ENCODE measurements around the gene IL1A. TPM values are rescaled to one million over a fixed set of nuclear protein-coding genes. Genes with fewer than 3 reads are reported as not detected.

IL1A gene
- total RNA-seq, 1 donor from 2014 or later = not detected

GRCh38 chr2:112791693-112792230, 7.5 kb upstream of the IL1A start:
- Mint-ChIP-seq H3K4me3 (ENCODE audit: unreplicated experiment) (no peak overlapping the region), H3K36me3 (ENCODE audit: unreplicated experiment) (peaks cover 2% of the 10 kb centered on the region), H3K9me3 (ENCODE audit: unreplicated experiment) (no peaks in the 10 kb centered on the region), H3K27me3 (ENCODE audit: unreplicated experiment) (peaks cover 2% of the 10 kb centered on the region), H3K27ac (ENCODE audit: unreplicated experiment) (no peak overlapping the region), H3K4me1 (ENCODE audit: low read depth, unreplicated experiment) (no peaks in the 10 kb centered on the region)
- TF ChIP-seq CTCF (IDR thresholded peaks at IDR 0.05; ENCODE audit: partially characterized antibody, unreplicated experiment) = no peak
- DNase-seq = no peak

- no peak for DNase-seq
- peaks cover 2% of the 10 kb centered on the region for H3K27me3 Mint-ChIP-seq (ENCODE audit: unreplicated experiment)
- H3K9me3 Mint-ChIP-seq (ENCODE audit: unreplicated experiment) = no peaks in the 10 kb centered on the region
- H3K4me1 Mint-ChIP-seq (ENCODE audit: low read depth, unreplicated experiment) = no peaks in the 10 kb centered on the region
- no peaks in the 10 kb centered on the region for H3K36me3 Mint-ChIP-seq (ENCODE audit: unreplicated experiment)
- no peak for TF ChIP-seq CTCF (IDR thresholded peaks at IDR 0.05; ENCODE audit: partially characterized antibody, unreplicated experiment)
- no peak overlapping the region for H3K4me3 Mint-ChIP-seq (ENCODE audit: unreplicated experiment)
- H3K27ac Mint-ChIP-seq (ENCODE audit: unreplicated experiment) = no peak overlapping the region
These were observed 6.7 kb upstream of the IL1A start for GRCh38 chr2:112791019-112791418.

DNA sequence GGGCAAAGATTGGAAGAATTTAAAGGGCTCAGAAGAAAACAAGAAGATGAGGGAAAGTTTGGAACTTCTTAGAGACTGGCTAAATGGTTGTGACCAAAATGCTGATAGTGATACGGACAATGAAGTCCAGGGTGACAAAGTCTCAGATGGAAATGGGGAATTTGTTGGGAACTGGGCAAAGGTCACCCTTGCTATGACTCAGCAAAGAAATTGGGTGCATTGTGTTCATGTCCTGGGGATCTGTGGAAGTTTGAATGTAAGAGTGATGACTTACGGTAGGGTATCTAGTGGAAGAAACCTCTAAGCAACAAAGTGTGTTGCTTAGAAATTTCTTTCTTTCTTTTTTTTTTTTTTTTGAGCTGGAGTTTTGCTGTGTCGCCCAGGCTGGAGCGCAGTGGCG, 6.0 kb upstream of the IL1A start:
- no peak for DNase-seq
- H3K27me3 Mint-ChIP-seq (ENCODE audit: unreplicated experiment) = peaks cover 2% of the 10 kb centered on the region
- H3K4me3 Mint-ChIP-seq (ENCODE audit: unreplicated experiment) = no peak overlapping the region
- H3K36me3 Mint-ChIP-seq (ENCODE audit: unreplicated experiment) = no peaks in the 10 kb centered on the region
- no peaks in the 10 kb centered on the region for H3K4me1 Mint-ChIP-seq (ENCODE audit: low read depth, unreplicated experiment)
- no peaks in the 10 kb centered on the region for H3K9me3 Mint-ChIP-seq (ENCODE audit: unreplicated experiment)
- H3K27ac Mint-ChIP-seq (ENCODE audit: unreplicated experiment) = no peak overlapping the region
- TF ChIP-seq CTCF (IDR thresholded peaks at IDR 0.05; ENCODE audit: partially characterized antibody, unreplicated experiment) = no peak

- Mint-ChIP-seq H3K4me1 (ENCODE audit: low read depth, unreplicated experiment) (no peaks in the 10 kb centered on the region), H3K36me3 (ENCODE audit: unreplicated experiment) (no peaks in the 10 kb centered on the region)
These were observed 4.9 kb upstream of the IL1A start for GRCh38 chr2:112789186-112789585.

More at GRCh38 chr2:112789186-112789585, 4.9 kb upstream of the IL1A start:
- H3K9me3 Mint-ChIP-seq (ENCODE audit: unreplicated experiment) = no peaks in the 10 kb centered on the region
- H3K4me3 Mint-ChIP-seq (ENCODE audit: unreplicated experiment) = no peak overlapping the region
- TF ChIP-seq CTCF (IDR thresholded peaks at IDR 0.05; ENCODE audit: partially characterized antibody, unreplicated experiment) = no peak
- peaks cover 2% of the 10 kb centered on the region for H3K27me3 Mint-ChIP-seq (ENCODE audit: unreplicated experiment)
- no peak for DNase-seq
- no peak overlapping the region for H3K27ac Mint-ChIP-seq (ENCODE audit: unreplicated experiment)
